ENCODE results near the gene PLEKHG3. TPM values are rescaled to one million over a fixed set of nuclear protein-coding genes. Genes with fewer than 3 reads are reported as not detected.

The PLEKHG3 gene
- total RNA-seq, 2 donors from 2014 or later = 57.8 to 69.7 TPM

DNA sequence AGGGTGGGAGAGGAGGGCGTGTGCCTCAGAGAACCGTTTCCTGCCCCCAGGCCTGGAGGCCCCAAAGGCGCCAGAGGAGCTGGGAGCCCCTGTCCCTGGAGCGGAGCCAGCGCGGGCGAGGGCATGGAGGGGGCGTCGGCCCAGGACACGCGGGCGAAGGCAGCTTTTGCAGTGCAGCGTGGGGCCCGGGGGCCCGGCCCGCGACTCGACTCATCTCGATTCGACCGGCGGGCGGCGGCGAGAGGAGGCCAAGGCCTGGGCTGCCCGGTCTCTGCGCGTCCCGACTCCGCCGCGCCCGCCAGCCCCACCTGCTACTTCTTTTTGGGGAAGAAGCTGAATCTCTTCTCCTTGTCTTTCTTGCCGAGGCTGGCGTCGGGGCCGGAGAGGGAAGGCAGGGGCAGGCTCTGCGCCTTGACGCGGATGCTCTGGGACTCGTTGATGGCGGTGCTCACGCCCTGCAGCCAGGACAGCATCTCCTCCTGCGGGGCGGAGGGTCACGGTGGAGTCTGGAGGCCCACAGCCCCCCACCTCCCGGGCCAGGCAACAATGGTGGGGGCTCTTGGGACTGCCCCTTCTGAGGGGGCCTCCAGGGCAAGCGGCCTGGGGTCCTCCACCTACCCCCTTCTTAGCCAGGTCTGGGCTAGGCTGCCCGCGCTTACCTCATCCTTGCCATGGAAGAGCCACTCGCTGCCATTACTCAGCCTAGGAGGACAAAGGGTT lies 44.9 kb downstream of the PLEKHG3 start:
- no peak overlapping the region for H3K27ac ChIP-seq
- DNase-seq (ENCODE audit: low spot score) = no peak
- H3K27me3 ChIP-seq (replicated peaks; ENCODE audit: insufficient read depth) = no peaks in the 10 kb centered on the region
- H3K4me1 ChIP-seq (replicated peaks) = no peaks in the 10 kb centered on the region
- WGBS = 93% methylated on average over 49 of the region's 51 CpGs
- TF ChIP-seq POLR2AphosphoS5 (IDR thresholded peaks at IDR 0.05) (no peak), CTCF (IDR thresholded peaks at IDR 0.05) (no peak), POLR2A (IDR thresholded peaks at IDR 0.05) (no peak)
- intact Hi-C loops (cut with DNase I) = no loop called here
- no peak overlapping the region for H3K4me3 ChIP-seq
- no peaks in the 10 kb centered on the region for H3K36me3 ChIP-seq
- H3K9me3 ChIP-seq = no peaks in the 10 kb centered on the region

- Histone ChIP-seq H3K27ac (no peak overlapping the region), H3K4me3 (no peak overlapping the region), H3K4me1 (replicated peaks) (no peaks in the 10 kb centered on the region), H3K27me3 (replicated peaks; ENCODE audit: insufficient read depth) (no peaks in the 10 kb centered on the region), H3K36me3 (no peaks in the 10 kb centered on the region), H3K9me3 (no peaks in the 10 kb centered on the region)
- WGBS = 99% methylated on average over 6 of the region's 6 CpGs
- no peak for TF ChIP-seq POLR2AphosphoS5 (IDR thresholded peaks at IDR 0.05)
- no peak for TF ChIP-seq CTCF (IDR thresholded peaks at IDR 0.05)
- TF ChIP-seq POLR2A (IDR thresholded peaks at IDR 0.05) = no peak
- no peak for DNase-seq (ENCODE audit: low spot score)
- intact Hi-C loops (cut with DNase I) = no loop called here
Measured at GRCh38 chr14:64752909-64753308, 48.7 kb downstream of the PLEKHG3 start.

GRCh38 chr14:64753374-64753773 lies 49.1 kb downstream of the PLEKHG3 start:
- no peaks in the 10 kb centered on the region for H3K4me1 ChIP-seq (replicated peaks)
- H3K27ac ChIP-seq = no peak overlapping the region
- no peaks in the 10 kb centered on the region for H3K36me3 ChIP-seq
- intact Hi-C loops (cut with DNase I) = no loop called here
- TF ChIP-seq POLR2AphosphoS5 (IDR thresholded peaks at IDR 0.05) (no peak), POLR2A (IDR thresholded peaks at IDR 0.05) (no peak), CTCF (IDR thresholded peaks at IDR 0.05) (no peak)
- no peak overlapping the region for H3K4me3 ChIP-seq
- no peaks in the 10 kb centered on the region for H3K27me3 ChIP-seq (replicated peaks; ENCODE audit: insufficient read depth)
- no peaks in the 10 kb centered on the region for H3K9me3 ChIP-seq
- no peak for DNase-seq (ENCODE audit: low spot score)
- WGBS = 95% methylated on average over 13 of the region's 13 CpGs

- Histone ChIP-seq H3K4me1 (replicated peaks) (no peaks in the 10 kb centered on the region), H3K9me3 (no peaks in the 10 kb centered on the region), H3K27ac (no peak overlapping the region), H3K27me3 (replicated peaks; ENCODE audit: insufficient read depth) (no peaks in the 10 kb centered on the region), H3K36me3 (no peaks in the 10 kb centered on the region), H3K4me3 (no peak overlapping the region)
- no peak for TF ChIP-seq POLR2AphosphoS5 (IDR thresholded peaks at IDR 0.05)
- TF ChIP-seq CTCF (IDR thresholded peaks at IDR 0.05) = no peak
- TF ChIP-seq POLR2A (IDR thresholded peaks at IDR 0.05) = no peak
- no peak for DNase-seq (ENCODE audit: low spot score)
- intact Hi-C loops (cut with DNase I) = no loop called here
- 97% methylated on average over 4 of the region's 4 CpGs for WGBS
Measured at GRCh38 chr14:64753999-64754398, 49.8 kb downstream of the PLEKHG3 start.

DNA sequence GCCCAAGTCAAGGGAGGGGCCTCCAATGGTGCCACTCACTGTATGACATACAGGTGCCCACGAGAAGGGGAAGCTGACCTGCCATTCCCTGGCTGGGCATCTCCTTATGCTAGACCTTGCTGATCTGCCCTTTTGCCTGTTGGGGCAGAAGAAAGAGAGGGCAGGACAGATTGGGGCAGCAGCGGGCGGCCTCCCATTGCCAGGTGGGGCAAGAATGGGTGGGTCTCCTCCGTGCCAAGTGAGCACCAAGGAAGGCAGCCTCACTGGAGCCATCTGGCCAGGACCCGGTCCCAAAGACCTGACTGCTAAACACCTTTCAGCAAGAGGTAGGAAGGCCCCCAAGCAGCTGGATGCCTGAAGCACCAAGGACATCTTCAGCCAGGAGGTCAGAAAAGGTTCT lies 50.5 kb downstream of the PLEKHG3 start:
- no peaks in the 10 kb centered on the region for H3K4me1 ChIP-seq (replicated peaks)
- H3K27me3 ChIP-seq (replicated peaks; ENCODE audit: insufficient read depth) = no peaks in the 10 kb centered on the region
- H3K36me3 ChIP-seq = no peaks in the 10 kb centered on the region
- no peak overlapping the region for H3K4me3 ChIP-seq
- intact Hi-C loops (cut with DNase I) = no loop called here
- H3K27ac ChIP-seq = no peak overlapping the region
- no peak for DNase-seq (ENCODE audit: low spot score)
- H3K9me3 ChIP-seq = no peaks in the 10 kb centered on the region
- TF ChIP-seq POLR2A (IDR thresholded peaks at IDR 0.05) (no peak), CTCF (IDR thresholded peaks at IDR 0.05) (no peak), POLR2AphosphoS5 (IDR thresholded peaks at IDR 0.05) (no peak)
- 83% methylated on average over 4 of the region's 5 CpGs for WGBS
